Measurements from ENCODE around the gene NTMT1. TPM values are rescaled to one million over a fixed set of nuclear protein-coding genes. Genes with fewer than 3 reads are reported as not detected.

NTMT1 gene
- polyA plus RNA-seq, 3 donors: 16.0 to 43.9 (median 28.2) TPM

- no peak overlapping the region for H3K9ac ChIP-seq (ENCODE audit: insufficient read depth, low read length, poor library complexity, severe bottlenecking)
- Mint-ChIP-seq H3K36me3 (peaks cover 0 to 8% of the 10 kb centered on the region in 2 donors), H3K27me3 (ENCODE audit: low read depth in 3 of 3) (peaks cover 17 to 35% (median 21%) of the 10 kb centered on the region in 3 donors), H3K9me3 (peaks cover 0 to 8% (median 4%) of the 10 kb centered on the region in 7 donors), H3K4me3 (no peak overlapping the region), H3K4me1 (peaks cover 12% of the 10 kb centered on the region), H3K27ac (no peak overlapping the region)
- no peak for DNase-seq
- 87% methylated on average over 26 of the region's 31 CpGs for WGBS (ENCODE audit: insufficient coverage)
- no peak overlapping the region for H3K4me2 ChIP-seq (replicated peaks; ENCODE audit: extremely low read depth, low read length, poor library complexity, severe bottlenecking)
- no peaks in the 10 kb centered on the region for H3K79me2 ChIP-seq (ENCODE audit: insufficient read depth, low read length)
- H4K20me1 ChIP-seq (ENCODE audit: insufficient read depth, low read length): no peaks in the 10 kb centered on the region
- H2AFZ ChIP-seq (ENCODE audit: insufficient read depth, low read depth, low read length, poor library complexity, severe bottlenecking): no peak overlapping the region
- intact Hi-C loops (cut with micrococcal nuclease): loop anchor here in 1 of 2 donors (10.0 kb wide), 1 partner anchor 291 kb away; no protein-coding TSS in a partner anchor
- peaks cover 0 to 5% of the 10 kb centered on the region in 2 donors for H3K9me3 ChIP-seq (replicated peaks in 1 of 2; ENCODE audit: control insufficient read depth in 1 of 2, insufficient read depth in 1 of 2, low read length in 2 of 2)
- no peak overlapping the region for H3K4me3 ChIP-seq (replicated peaks in 1 of 3; ENCODE audit: low read depth in 2 of 3, low read length in 3 of 3)
- TF ChIP-seq CTCF (IDR thresholded peaks at IDR 0.05): no peak
- no peaks in the 10 kb centered on the region for H3K36me3 ChIP-seq (replicated peaks in 1 of 2; ENCODE audit: control insufficient read depth in 1 of 2, insufficient read depth in 2 of 2, low read length in 2 of 2)
- no peak overlapping the region for H3K27ac ChIP-seq (ENCODE audit: low read depth in 1 of 2, low read length in 2 of 2)
- peaks cover 19 to 22% of the 10 kb centered on the region in 2 donors for H3K4me1 ChIP-seq (ENCODE audit: control insufficient read depth in 1 of 2, insufficient read depth in 2 of 2, low read length in 2 of 2)
- H3K27me3 ChIP-seq (ENCODE audit: control insufficient read depth in 2 of 2, insufficient read depth in 2 of 2, low read length in 2 of 2): peaks cover 15 to 21% of the 10 kb centered on the region in 2 donors
These were observed 10.3 kb upstream of the NTMT1 start for GRCh38 chr9:129615407-129616285.

GRCh38 chr9:129617167-129617566 lies 8.8 kb upstream of the NTMT1 start:
- no peak overlapping the region for H2AFZ ChIP-seq (ENCODE audit: insufficient read depth, low read depth, low read length, poor library complexity, severe bottlenecking)
- intact Hi-C loops (cut with micrococcal nuclease): loop anchor here in 1 of 2 donors (10.0 kb wide), 1 partner anchor 292 kb away; no protein-coding TSS in a partner anchor
- Mint-ChIP-seq H3K4me1 (peaks cover 12% of the 10 kb centered on the region), H3K4me3 (no peak overlapping the region), H3K36me3 (peaks cover 3 to 14% of the 10 kb centered on the region in 2 donors), H3K27ac (peak overlapping the region in 1 of 7 donors; percentile 17), H3K27me3 (ENCODE audit: low read depth in 3 of 3) (peaks cover 26 to 46% (median 28%) of the 10 kb centered on the region in 3 donors), H3K9me3 (peaks cover 0 to 8% (median 4%) of the 10 kb centered on the region in 7 donors)
- H3K36me3 ChIP-seq (replicated peaks in 1 of 2; ENCODE audit: control insufficient read depth in 1 of 2, insufficient read depth in 2 of 2, low read length in 2 of 2): no peaks in the 10 kb centered on the region
- DNase-seq: no peak
- no peak overlapping the region for H3K4me3 ChIP-seq (replicated peaks in 1 of 3; ENCODE audit: low read depth in 2 of 3, low read length in 3 of 3)
- no peak overlapping the region for H3K9ac ChIP-seq (ENCODE audit: insufficient read depth, low read length, poor library complexity, severe bottlenecking)
- TF ChIP-seq CTCF (IDR thresholded peaks at IDR 0.05): peak; percentile 53
- no peak overlapping the region for H3K4me2 ChIP-seq (replicated peaks; ENCODE audit: extremely low read depth, low read length, poor library complexity, severe bottlenecking)
- peaks cover 19 to 31% of the 10 kb centered on the region in 2 donors for H3K27me3 ChIP-seq (ENCODE audit: control insufficient read depth in 2 of 2, insufficient read depth in 2 of 2, low read length in 2 of 2)
- H3K4me1 ChIP-seq (ENCODE audit: control insufficient read depth in 1 of 2, insufficient read depth in 2 of 2, low read length in 2 of 2): peaks cover 12 to 16% of the 10 kb centered on the region in 2 donors
- WGBS (ENCODE audit: insufficient coverage): 0% methylated on average over 1 of the region's 1 CpG
- no peak overlapping the region for H3K27ac ChIP-seq (ENCODE audit: low read depth in 1 of 2, low read length in 2 of 2)
- H3K79me2 ChIP-seq (ENCODE audit: insufficient read depth, low read length): no peaks in the 10 kb centered on the region
- H3K9me3 ChIP-seq (replicated peaks in 1 of 2; ENCODE audit: control insufficient read depth in 1 of 2, insufficient read depth in 1 of 2, low read length in 2 of 2): peaks cover 0 to 5% of the 10 kb centered on the region in 2 donors
- H4K20me1 ChIP-seq (ENCODE audit: insufficient read depth, low read length): no peaks in the 10 kb centered on the region
